HEK293T (cell line): ENCODE results near the gene GRB7.

Experiments
- BHLHE40 ChIP-seq: fragments of 450-650 bp; IDR thresholded peaks from 2 replicates; pipeline ENCODE4 v1.6.1; 2016; ENCODE audit warnings: mild to moderate bottlenecking, moderate library complexity, borderline replicate concordance
- FOXM1 ChIP-seq: fragments of 450-650 bp; IDR thresholded peaks from 2 replicates; pipeline ENCODE4 v1.6.1; 2017; ENCODE audit warnings: mild to moderate bottlenecking, borderline replicate concordance
- HDGF ChIP-seq: fragments of 450-650 bp; IDR thresholded peaks from 2 replicates; pipeline ENCODE4 v1.6.1; 2017; ENCODE audit warnings: antibody characterized with exemption, borderline replicate concordance
- SUZ12 ChIP-seq: fragments of 450-650 bp; IDR thresholded peaks from 2 replicates; pipeline ENCODE4 v1.6.1; 2016; ENCODE audit warnings: mild to moderate bottlenecking

DNA sequence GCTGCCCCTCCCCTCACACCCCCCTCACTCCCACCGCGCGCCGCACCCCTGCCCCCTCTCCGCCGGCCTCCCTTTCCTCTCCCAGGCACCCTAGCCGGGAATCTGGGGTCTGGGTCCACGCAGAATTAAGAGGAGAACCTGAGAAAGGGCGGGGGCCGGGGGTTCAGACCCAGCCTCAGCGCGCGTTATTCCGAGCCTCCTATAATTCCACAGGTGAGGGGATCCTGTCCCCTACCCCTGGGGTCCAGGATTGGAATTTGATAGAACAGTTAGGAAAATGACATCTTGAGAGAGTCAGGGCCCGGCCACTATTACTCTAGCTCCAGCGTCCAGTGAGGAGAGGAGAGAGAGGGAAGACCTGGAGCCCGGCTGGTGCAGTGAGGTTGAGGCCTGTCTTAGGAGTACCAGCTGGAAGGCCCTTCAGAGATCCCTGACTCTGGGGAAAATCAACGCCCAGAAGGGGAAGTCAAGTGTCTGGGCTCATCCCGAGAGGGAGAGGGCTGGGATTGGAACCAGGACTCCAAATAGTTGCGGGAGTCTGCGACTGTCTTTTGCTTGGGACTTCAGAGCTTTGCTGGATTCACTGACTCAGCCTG, 17.3 kb downstream of the GRB7 start:
- no peak for TF ChIP-seq BHLHE40
- no peak for TF ChIP-seq FOXM1
- TF ChIP-seq SUZ12, result no peak
- TF ChIP-seq HDGF, result no peak
